Tibial artery (tissue), 4 donors: ENCODE results near the gene SLC39A3.

ENCODE experiments used
- DNase-seq, 2 donors: peaks; one replicate each; pipeline ENCODE4 v3.0.0-alpha.2; 2019
- H3K27ac ChIP-seq, 2 donors: fragments of 200-600 bp; sonication (generic) in 1 of 2; 1 replicate in 1 of 2; 2 replicates in 1 of 2; pipeline ENCODE4 v1.5.1; 2018 to 2019; ENCODE audit warnings: mild to moderate bottlenecking in 1 of 2
- H3K27me3 ChIP-seq, 2 donors: fragments of 200-600 bp; sonication (generic) in 1 of 2; one replicate each; pipeline versions ENCODE4 v1.5.1 to v1.6.0; 2016 to 2019
- H3K36me3 ChIP-seq, 3 donors: fragments of 200-600 bp; sonication (generic) in 2 of 3; one replicate each; pipeline ENCODE4 v1.5.1; 2016 to 2019; ENCODE audit warnings: mild to moderate bottlenecking in 2 of 3
- H3K4me1 ChIP-seq, 4 donors: fragments of 200-600 bp; sonication (generic) in 2 of 4; 1 replicate in 3 of 4; 2 replicates in 1 of 4; pipeline ENCODE4 v1.5.1; 2016 to 2019
- H3K4me3 ChIP-seq, 2 donors: fragments of 200-600 bp; sonication (generic) in 1 of 2; 1 replicate in 1 of 2; 2 replicates in 1 of 2; pipeline ENCODE4 v1.5.1; 2018 to 2019; ENCODE audit warnings: mild to moderate bottlenecking in 2 of 2
- H3K9me3 ChIP-seq, 3 donors: fragments of 200-600 bp; sonication (generic) in 1 of 3; one replicate each; pipeline ENCODE4 v1.5.1; 2016 to 2019
- CTCF ChIP-seq, 2 experiments: fragments of 200-600 bp in 1 of 2; fragments of 450-650 bp in 1 of 2; IDR thresholded peaks; one replicate each; pipeline ENCODE4 v1.5.1; 2017 to 2019; ENCODE audit warnings: antibody characterized with exemption in 2 of 2, mild to moderate bottlenecking in 1 of 2, moderate library complexity in 1 of 2
- intact Hi-C: fragments of 100-400 bp; cut with DNase I; formaldehyde crosslinking; loops from one replicate; pipeline ENCODE4 v1.15.0; 2023; ENCODE audit warnings: low total_unique reads

SLC39A3 gene

GRCh38 chr19:2722541-2723344 is 17.1 kb downstream of the SLC39A3 start:
- Histone ChIP-seq H3K27me3 (peaks cover 4 to 67% of the 10 kb centered on the region in 2 donors), H3K4me1 (peaks cover 7 to 36% (median 33%) of the 10 kb centered on the region in 4 donors), H3K9me3 (no peaks in the 10 kb centered on the region), H3K4me3 (peak overlapping the region in 1 of 2 donors; percentile 18), H3K36me3 (no peaks in the 10 kb centered on the region), H3K27ac (peak overlapping the region; percentile 74 to 75)
- DNase-seq = peak; percentile 77 to 92
- no peak for TF ChIP-seq CTCF (IDR thresholded peaks at IDR 0.05)
- intact Hi-C loops = no loop called here

- H3K36me3 ChIP-seq = no peaks in the 10 kb centered on the region
- no peak for DNase-seq
- H3K9me3 ChIP-seq = no peaks in the 10 kb centered on the region
- intact Hi-C loops = no loop called here
- peak overlapping the region in 1 of 2 donors; percentile 75 for H3K27ac ChIP-seq
- H3K4me3 ChIP-seq = peak overlapping the region in 1 of 2 donors; percentile 16
- no peak for TF ChIP-seq CTCF (IDR thresholded peaks at IDR 0.05)
- peaks cover 4 to 67% of the 10 kb centered on the region in 2 donors for H3K27me3 ChIP-seq
- peaks cover 7 to 36% (median 33%) of the 10 kb centered on the region in 4 donors for H3K4me1 ChIP-seq
Measured at GRCh38 chr19:2721570-2722540, 18.0 kb downstream of the SLC39A3 start.

- no peak for DNase-seq
- Histone ChIP-seq H3K9me3 (peaks cover 0 to 1% (median 0%) of the 10 kb centered on the region in 3 donors), H3K4me1 (peaks cover 7 to 36% (median 33%) of the 10 kb centered on the region in 4 donors), H3K27ac (no peak within 1 kb of the TSS), H3K36me3 (no peaks in the 10 kb centered on the region), H3K4me3 (peak within 1 kb of the TSS; percentile 22 to 39), H3K27me3 (peaks cover 4 to 67% of the 10 kb centered on the region in 2 donors)
- no peak for TF ChIP-seq CTCF (IDR thresholded peaks at IDR 0.05)
- intact Hi-C loops = no loop called here
Measured at GRCh38 chr19:2720777-2721569, 18.8 kb downstream of the SLC39A3 start, which contains the start of gene DIRAS1. Gene DIRAS1, minus strand, starts transcription at chr19:2721372. Its CDS starts 3,566 bp downstream, at chr19:2717806.

GRCh38 chr19:2719920-2720776 is 19.7 kb downstream of the SLC39A3 start:
- H3K27ac ChIP-seq = no peak overlapping the region
- peaks cover 7 to 36% (median 33%) of the 10 kb centered on the region in 4 donors for H3K4me1 ChIP-seq
- intact Hi-C loops = no loop called here
- TF ChIP-seq CTCF (IDR thresholded peaks at IDR 0.05) = no peak
- H3K27me3 ChIP-seq = peaks cover 4 to 69% of the 10 kb centered on the region in 2 donors
- DNase-seq = no peak
- peaks cover 0 to 10% (median 7%) of the 10 kb centered on the region in 3 donors for H3K9me3 ChIP-seq
- peak overlapping the region; percentile 22 to 39 for H3K4me3 ChIP-seq
- no peaks in the 10 kb centered on the region for H3K36me3 ChIP-seq
